H4 (cell line): ENCODE results near the gene TMPRSS5. TPM values are rescaled to one million over a fixed set of nuclear protein-coding genes. Genes with fewer than 3 reads are reported as not detected.
A peak's percentile ranks its signal among the peaks of the same experiment; 100 is the strongest.
"Not testable (repeated sequence)": the region's sequence is repeated elsewhere in the genome, so short reads cannot be mapped to it uniquely, and the experiment has no call there.

ENCODE experiments used
- DNase-seq: peaks from one replicate; pipeline ENCODE4 v3.0.0-alpha.2; 2015; ENCODE audit warnings: low spot score
- total RNA-seq: library from RNA; depleted of rRNA; stranded (reverse); fragments of >200 nt; shearing (Covaris generic); gene quantifications from 2 replicates; pipeline ENCODE4 v1.2.3, GENCODE V29; 2014

TMPRSS5 gene
- total RNA-seq, 1 experiment from 2014 or later, result not detected

- DNase-seq, result peak; percentile 37
Measured at GRCh38 chr11:113697756-113698407, 8.2 kb downstream of the TMPRSS5 start.

GRCh38 chr11:113697111-113697510 is 9.0 kb downstream of the TMPRSS5 start:
- DNase-seq, result no peak

- DNase-seq, result no peak
Measured at GRCh38 chr11:113695207-113695606, 10.9 kb downstream of the TMPRSS5 start.

GRCh38 chr11:113694390-113694789 is 11.7 kb downstream of the TMPRSS5 start:
- no peak for DNase-seq

- no peak for DNase-seq
Measured at GRCh38 chr11:113693030-113693429, 13.1 kb downstream of the TMPRSS5 start.

- DNase-seq, result peak; percentile 93
Measured at GRCh38 chr11:113690619-113691569, 15.2 kb downstream of the TMPRSS5 start.

- DNase-seq, result no peak
Measured at GRCh38 chr11:113689768-113690618, 16.1 kb downstream of the TMPRSS5 start.

- DNase-seq, result no peak
Measured at GRCh38 chr11:113685654-113686359, 20.3 kb downstream of the TMPRSS5 start.

- no peak for DNase-seq
Measured at GRCh38 chr11:113684496-113684895, 21.6 kb downstream of the TMPRSS5 start.

GRCh38 chr11:113683481-113684046 is 22.5 kb downstream of the TMPRSS5 start:
- no peak for DNase-seq

- no peak for DNase-seq
Measured at GRCh38 chr11:113681711-113682413, 24.2 kb downstream of the TMPRSS5 start.

- DNase-seq, result no peak
Measured at GRCh38 chr11:113681282-113681681, 24.8 kb downstream of the TMPRSS5 start.

- DNase-seq, result no peak
Measured at GRCh38 chr11:113677685-113678084, 28.4 kb downstream of the TMPRSS5 start.

- no peak for DNase-seq
Measured at GRCh38 chr11:113675565-113675964, 30.5 kb downstream of the TMPRSS5 start.

GRCh38 chr11:113675003-113675561 is 31.0 kb downstream of the TMPRSS5 start:
- DNase-seq, result peak; percentile 89

GRCh38 chr11:113674397-113674685 is 31.8 kb downstream of the TMPRSS5 start:
- DNase-seq, result no peak

GRCh38 chr11:113673550-113674396 is 32.3 kb downstream of the TMPRSS5 start:
- DNase-seq, result no peak

- not testable (repeated sequence) for DNase-seq
Measured at GRCh38 chr11:113671914-113672313, 34.2 kb downstream of the TMPRSS5 start.

- DNase-seq, result no peak
Measured at GRCh38 chr11:113670831-113671215, 35.3 kb downstream of the TMPRSS5 start.
